BJ (cell line): ENCODE results near the gene RHAG. TPM values are rescaled to one million over a fixed set of nuclear protein-coding genes. Genes with fewer than 3 reads are reported as not detected.

ENCODE experiments used
- CTCF ChIA-PET: fragments of 350-600 bp; formaldehyde crosslinking; extraction: SDS; loops from one replicate; lab custom pipeline; 2021; ENCODE audit warnings: antibody characterized with exemption, inconsistent platforms; lab: Yijun Ruan, JAX
- POLR2A ChIA-PET: fragments of 300-600 bp; sonication (Branson Sonifier 250); formaldehyde crosslinking; extraction: SDS; loops from one replicate; lab custom pipeline; 2021; ENCODE audit warnings: antibody characterized with exemption; lab: Charles Lee
- DNase-seq: peaks from one replicate; pipeline ENCODE4 v3.0.0-alpha.2; 2011; ENCODE audit warnings: low read depth
- H3K27me3 ChIP-seq: 2 replicates; pipeline ENCODE4 v1.6.0; 2011; ENCODE audit warnings: low read length; ENCODE audit not compliant: control insufficient read depth, insufficient read depth
- H3K36me3 ChIP-seq: 2 replicates; pipeline ENCODE4 v1.5.1; 2011; ENCODE audit warnings: low read length; ENCODE audit not compliant: control insufficient read depth, insufficient read depth
- H3K4me3 ChIP-seq: 2 replicates; pipeline ENCODE4 v1.5.1; 2011; ENCODE audit warnings: low read depth, mild to moderate bottlenecking, control low read depth, low read length
- CTCF ChIP-seq: IDR thresholded peaks from 2 replicates; pipeline ENCODE4 v1.5.1; 2011; ENCODE audit warnings: low read depth, mild to moderate bottlenecking, control low read depth, inconsistent platforms, low read length, moderate library complexity; ENCODE audit not compliant: insufficient read depth
- polyA plus RNA-seq: library from polyadenylated mRNA; depleted of rRNA; stranded (reverse); fragments of >200 nt; gene quantifications from 2 replicates; pipeline ENCODE4 v1.2.3, GENCODE V29; 2011

Gene RHAG
- polyA plus RNA-seq, 1 experiment, result not detected

GRCh38 chr6:49653438-49653837, 16.8 kb upstream of the RHAG start:
- CTCF ChIA-PET, result no interaction called here
- POLR2A ChIA-PET, result no interaction called here
- no peak for TF ChIP-seq CTCF
- H3K27me3 ChIP-seq, result no peaks in the 10 kb centered on the region
- H3K4me3 ChIP-seq, result no peak overlapping the region
- no peaks in the 10 kb centered on the region for H3K36me3 ChIP-seq
- DNase-seq, result no peak

GRCh38 chr6:49651239-49651638, 14.6 kb upstream of the RHAG start:
- CTCF ChIA-PET, result interaction anchor here (0.7 kb wide), 1 partner anchor 28 kb away, joined by 3 read pairs; no protein-coding TSS in a partner anchor
- no peak for TF ChIP-seq CTCF
- no peak for DNase-seq
- no peak overlapping the region for H3K4me3 ChIP-seq
- H3K27me3 ChIP-seq, result no peaks in the 10 kb centered on the region
- no peaks in the 10 kb centered on the region for H3K36me3 ChIP-seq
- POLR2A ChIA-PET, result interaction anchor here (0.6 kb wide), 1 partner anchor 912 kb away, joined by 5 read pairs; no protein-coding TSS in a partner anchor

- POLR2A ChIA-PET, result no interaction called here
- CTCF ChIA-PET, result interaction anchor here (0.6 kb wide), 2 partner anchors 53 to 1199 kb away, joined by 3 read pairs; no protein-coding TSS in a partner anchor
- Histone ChIP-seq H3K36me3 (no peaks in the 10 kb centered on the region), H3K27me3 (no peaks in the 10 kb centered on the region), H3K4me3 (no peak overlapping the region)
- no peak for DNase-seq
- TF ChIP-seq CTCF, result no peak
Measured at GRCh38 chr6:49649988-49650387, 13.3 kb upstream of the RHAG start.

GRCh38 chr6:49648036-49648435, 11.4 kb upstream of the RHAG start:
- no peaks in the 10 kb centered on the region for H3K36me3 ChIP-seq
- CTCF ChIA-PET, result no interaction called here
- POLR2A ChIA-PET, result no interaction called here
- no peaks in the 10 kb centered on the region for H3K27me3 ChIP-seq
- TF ChIP-seq CTCF, result no peak
- no peak overlapping the region for H3K4me3 ChIP-seq
- no peak for DNase-seq

GRCh38 chr6:49647476-49647875, 10.8 kb upstream of the RHAG start:
- Histone ChIP-seq H3K36me3 (no peaks in the 10 kb centered on the region), H3K27me3 (no peaks in the 10 kb centered on the region), H3K4me3 (no peak overlapping the region)
- no peak for TF ChIP-seq CTCF
- CTCF ChIA-PET, result no interaction called here
- DNase-seq, result no peak
- POLR2A ChIA-PET, result no interaction called here
